Endothelial cell of umbilical vein (primary cell): ENCODE results near the gene MUC22. TPM values are rescaled to one million over a fixed set of nuclear protein-coding genes. Genes with fewer than 3 reads are reported as not detected.

ENCODE experiments used
- BruUV-seq: library from RNA; stranded (reverse); fragments of 400-500 nt; replicated peaks from 2 replicates; lab custom pipeline; 2021; lab: Mats Ljungman, UMichigan
- CTCF ChIA-PET: fragments of 300-600, 350-600 bp; sonication (Branson Sonifier 250); formaldehyde crosslinking; loops from one replicate; lab custom pipeline; 2021; ENCODE audit warnings: antibody characterized with exemption, inconsistent platforms; lab: Charles Lee
- POLR2A ChIA-PET: fragments of 300-600, 350-600 bp; sonication (Branson Sonifier 250); formaldehyde crosslinking; loops from one replicate; lab custom pipeline; 2021; ENCODE audit warnings: antibody characterized with exemption, inconsistent platforms; lab: Charles Lee
- DNase-seq: peaks from one replicate; pipeline ENCODE4 v3.0.0-alpha.2; 2011; ENCODE audit warnings: low read depth, low spot score
- FAIRE-seq: peaks from 2 replicates; lab custom pipeline; 2011; peaks lifted over from hg19 to GRCh38; lab: Jason Lieb, UNC
- H2AFZ ChIP-seq: 2 replicates; pipeline ENCODE4 v1.6.0; 2012; ENCODE audit warnings: low read depth, low read length, control low read depth, inconsistent platforms
- H3K27ac ChIP-seq: 2 replicates; pipeline ENCODE4 v1.5.1; 2011; ENCODE audit warnings: low read depth, mild to moderate bottlenecking, control low read depth, low read length, moderate library complexity; ENCODE audit not compliant: insufficient read depth
- H3K27me3 ChIP-seq, 2 experiments: 2 replicates each; pipeline versions ENCODE4 v1.6.0 to v1.6.1; 2011; ENCODE audit warnings: low read length in 2 of 2, mixed read lengths in 1 of 2; ENCODE audit not compliant: control insufficient read depth in 2 of 2, insufficient read depth in 2 of 2
- H3K36me3 ChIP-seq, 2 experiments: 2 replicates in 1 of 2; 3 replicates in 1 of 2; pipeline ENCODE4 v1.5.1; 2011; ENCODE audit warnings: low read length in 2 of 2, mild to moderate bottlenecking in 1 of 2, moderate library complexity in 1 of 2; ENCODE audit not compliant: control insufficient read depth in 2 of 2, insufficient read depth in 2 of 2; ENCODE audit errors: extremely low read depth in 1 of 2
- H3K4me1 ChIP-seq: 3 replicates; pipeline ENCODE4 v1.5.1; 2011; ENCODE audit warnings: mild to moderate bottlenecking, low read length; ENCODE audit not compliant: control insufficient read depth, insufficient read depth; ENCODE audit errors: extremely low read depth
- H3K4me2 ChIP-seq: 2 replicates; pipeline ENCODE4 v1.6.1; 2011; ENCODE audit warnings: low read length, control low read depth, mixed read lengths; ENCODE audit not compliant: insufficient read depth
- H3K4me3 ChIP-seq, 3 experiments: fragments of 200-600 bp in 1 of 3; sonication (generic), shearing (Covaris generic) in 1 of 3; replicated peaks in 1 of 3; 2 replicates each; pipeline ENCODE4 v1.5.1; 2011 to 2016; ENCODE audit warnings: control low read depth in 3 of 3, low read length in 3 of 3, mild to moderate bottlenecking in 2 of 3, inconsistent platforms in 1 of 3, low read depth in 1 of 3, moderate library complexity in 1 of 3; ENCODE audit not compliant: insufficient read depth in 1 of 3
- H3K79me2 ChIP-seq: 2 replicates; pipeline ENCODE4 v1.6.0; 2012; ENCODE audit warnings: low read length, inconsistent platforms; ENCODE audit not compliant: control insufficient read depth, insufficient read depth
- H3K9ac ChIP-seq: replicated peaks from 2 replicates; pipeline ENCODE3; 2011; ENCODE audit warnings: low read length, control low read depth; ENCODE audit not compliant: insufficient read depth; ENCODE audit errors: extremely low read depth
- H3K9me1 ChIP-seq: replicated peaks from 3 replicates; pipeline ENCODE4 v1.6.0; 2011; ENCODE audit warnings: mild to moderate bottlenecking, low read length; ENCODE audit not compliant: control insufficient read depth, insufficient read depth; ENCODE audit errors: extremely low read depth
- H3K9me3 ChIP-seq: replicated peaks from 2 replicates; pipeline ENCODE4 v1.5.1; 2012; ENCODE audit warnings: low read length, inconsistent platforms; ENCODE audit not compliant: control insufficient read depth, insufficient read depth
- H4K20me1 ChIP-seq: replicated peaks from 2 replicates; pipeline ENCODE3; 2011; ENCODE audit warnings: mild to moderate bottlenecking, low read length; ENCODE audit not compliant: control insufficient read depth, insufficient read depth; ENCODE audit errors: extremely low read depth
- CTCF ChIP-seq, 2 donors: IDR thresholded peaks; 1 replicate in 1 of 2; 2 replicates in 1 of 2; pipeline ENCODE4 v1.5.1; 2011; ENCODE audit warnings: low read length in 2 of 2, mild to moderate bottlenecking in 2 of 2, moderate library complexity in 2 of 2, control low read depth in 1 of 2, inconsistent platforms in 1 of 2, low read depth in 1 of 2; ENCODE audit not compliant: insufficient read depth in 1 of 2; ENCODE audit errors: extremely low read depth in 1 of 2
- FOS ChIP-seq: IDR thresholded peaks from 2 replicates; pipeline ENCODE4 v1.6.1; 2011; ENCODE audit warnings: mild to moderate bottlenecking, low read length, moderate library complexity, borderline replicate concordance; ENCODE audit not compliant: insufficient read depth
- JUN ChIP-seq: IDR thresholded peaks from 2 replicates; pipeline ENCODE4 v1.6.1; 2011; ENCODE audit warnings: borderline replicate concordance, low read depth; ENCODE audit not compliant: insufficient read length, insufficient read depth
- MAX ChIP-seq: IDR thresholded peaks from 2 replicates; pipeline ENCODE4 v1.6.1; 2011; ENCODE audit not compliant: insufficient read depth, insufficient read length
- MYC ChIP-seq: IDR thresholded peaks from one replicate; pipeline ENCODE4 v1.6.1; 2011; ENCODE audit warnings: mild to moderate bottlenecking, low read depth, low read length
- dilution Hi-C: fragments of 300-500 bp; cut with MboI; formaldehyde crosslinking; loops from one replicate; pipeline ENCODE4 v1.15.0; 2019; ENCODE audit warnings: low sequenced_read_pairs; ENCODE audit not compliant: extremely low pct_ligation_motif_present
- intact Hi-C: fragments of 100-400 bp; cut with micrococcal nuclease; formaldehyde crosslinking; loops from one replicate; pipeline ENCODE4 v1.10.0; 2022
- polyA plus RNA-seq, 4 experiments: library from polyadenylated mRNA; depleted of rRNA in 3 of 4; stranded (reverse) in 3 of 4; unstranded in 1 of 4; fragments of >200 nt; gene quantifications; 2 replicates each; pipeline versions ENCODE4 v1.2.1 to v1.2.3, GENCODE V29; 2011 to 2012; ENCODE audit warnings: missing spikeins in 1 of 4
- total RNA-seq: library from RNA; stranded (reverse); gene quantifications from 2 replicates; pipeline ENCODE4 v1.2.3, GENCODE V29; 2021

Gene MUC22
- total and polyA plus RNA-seq, 2 donors (not counting 3 experiments of a cell fraction or from before 2014, with no cell fraction given), result not detected

- no peaks in the 10 kb centered on the region for H3K9me1 ChIP-seq
- no peaks in the 10 kb centered on the region for H3K36me3 ChIP-seq
- H3K9me3 ChIP-seq, result no peaks in the 10 kb centered on the region
- peaks cover 4% of the 10 kb centered on the region for H3K4me1 ChIP-seq
- DNase-seq, result peak; percentile 73
- intact Hi-C loops (loop anchor here (1.0 to 10.0 kb wide), 3 partner anchors 164 to 595 kb away; partner anchors contain the start of gene HLA-E), dilution Hi-C loops (no loop called here)
- H3K4me2 ChIP-seq, result peak overlapping the region; percentile 40
- no peaks in the 10 kb centered on the region for H4K20me1 ChIP-seq
- no peak overlapping the region for H3K9ac ChIP-seq
- ChIA-PET CTCF (interaction anchor here (0.6 to 3.5 kb wide), 61 partner anchors 7 to 626 kb away, joined by 3 to 141 read pairs (median 5); partner anchors contain the start of genes C6orf15, DDR1, DHX16 and GTF2H4), POLR2A (no interaction called here)
- FAIRE-seq, result peak; percentile 94
- TF ChIP-seq CTCF (IDR thresholded peaks at IDR 0.05; ENCODE audit: extremely low read depth in 1 of 2, insufficient read depth in 1 of 2, low read depth in 1 of 2, low read length in 2 of 2) (peak; percentile 68 to 80), MYC (no peak), MAX (no peak), FOS (no peak), JUN (no peak)
- no peak overlapping the region for H3K27ac ChIP-seq
- no peaks in the 10 kb centered on the region for H3K79me2 ChIP-seq
- peak overlapping the region; percentile 95 for H2AFZ ChIP-seq
- no TSS peak for BruUV-seq
- H3K4me3 ChIP-seq, result peak overlapping the region in 1 of 3 experiments; percentile 40
- peaks cover 2 to 3% of the 10 kb centered on the region in 2 experiments for H3K27me3 ChIP-seq
Observed at GRCh38 chr6:31079656-31080261, 69.5 kb downstream of the MUC22 start.
